PFSK-1 (cell line): ENCODE data around the gene SMARCD3.

Experiments
- POLR2AphosphoS5 ChIP-seq: IDR thresholded peaks from 2 replicates; pipeline ENCODE4 v1.6.1; 2012; ENCODE audit warnings: low read depth, mild to moderate bottlenecking, control low read depth, low read length, moderate library complexity
- REST ChIP-seq, 2 experiments: IDR thresholded peaks; 2 replicates each; pipeline versions ENCODE4 v1.6.1 to v1.8.0; 2011 to 2012; ENCODE audit warnings: low read depth in 2 of 2, low read length in 2 of 2, control low read depth in 1 of 2, inconsistent platforms in 1 of 2, mild to moderate bottlenecking in 1 of 2, moderate library complexity in 1 of 2; ENCODE audit not compliant: insufficient read depth in 1 of 2
- SIN3A ChIP-seq: IDR thresholded peaks from 2 replicates; pipeline ENCODE4 v1.6.1; 2012; ENCODE audit warnings: mild to moderate bottlenecking, low read length, moderate library complexity, borderline replicate concordance; ENCODE audit not compliant: insufficient read depth
- TAF1 ChIP-seq: IDR thresholded peaks from 2 replicates; pipeline ENCODE4 v1.6.1; 2012; ENCODE audit warnings: low read length, control low read depth, borderline replicate concordance; ENCODE audit not compliant: insufficient read depth

- TF ChIP-seq POLR2AphosphoS5 (no peak), TAF1 (no peak), SIN3A (no peak), REST (IDR thresholded peaks at IDR 0.05; ENCODE audit: insufficient read depth in 1 of 2, low read depth in 2 of 2, low read length in 2 of 2) (no peak)
These were observed 8.0 kb downstream of the SMARCD3 start for GRCh38 chr7:151240536-151240935.
